GM19043 (cell line): ENCODE data around the gene POC1A.

Experiments used
- ATAC-seq: cut with Tn5 transposase; IDR thresholded peaks from one replicate; pipeline ENCODE4 v1.9.1; 2021; ENCODE audit warnings: low read depth; ENCODE audit not compliant: unreplicated experiment

Gene POC1A

GRCh38 chr3:52088445-52089367 is 65.5 kb downstream of the POC1A start:
- ATAC-seq: no peak

GRCh38 chr3:52087731-52088130 is 66.5 kb downstream of the POC1A start:
- ATAC-seq: no peak

GRCh38 chr3:52086976-52087663 is 67.1 kb downstream of the POC1A start:
- no peak for ATAC-seq

- no peak for ATAC-seq
Measured at GRCh38 chr3:52086461-52086860, 67.8 kb downstream of the POC1A start.

GRCh38 chr3:52085681-52086282 is 68.4 kb downstream of the POC1A start:
- no peak for ATAC-seq

- ATAC-seq: no peak
Measured at GRCh38 chr3:52084954-52085680, 69.1 kb downstream of the POC1A start.

GRCh38 chr3:52084216-52084945 is 69.8 kb downstream of the POC1A start:
- ATAC-seq: no peak

GRCh38 chr3:52083556-52084087 is 70.6 kb downstream of the POC1A start:
- no peak for ATAC-seq

GRCh38 chr3:52082951-52083350 is 71.3 kb downstream of the POC1A start:
- no peak for ATAC-seq

- ATAC-seq: no peak
Measured at GRCh38 chr3:52080830-52081719, 73.1 kb downstream of the POC1A start.

GRCh38 chr3:52079958-52080357 is 74.3 kb downstream of the POC1A start:
- ATAC-seq: no peak

GRCh38 chr3:52078781-52079560 is 75.3 kb downstream of the POC1A start:
- no peak for ATAC-seq

- ATAC-seq: no peak
Measured at GRCh38 chr3:52077925-52078324, 76.3 kb downstream of the POC1A start.

GRCh38 chr3:52076896-52077780 is 77.1 kb downstream of the POC1A start:
- ATAC-seq: no peak

GRCh38 chr3:52073490-52073889 is 80.7 kb downstream of the POC1A start:
- ATAC-seq: no peak

GRCh38 chr3:52072471-52072870 is 81.8 kb downstream of the POC1A start:
- no peak for ATAC-seq

GRCh38 chr3:52072020-52072419 is 82.2 kb downstream of the POC1A start:
- ATAC-seq: no peak
